ENCODE data around the gene ZMYND12.

The ZMYND12 gene

DNA sequence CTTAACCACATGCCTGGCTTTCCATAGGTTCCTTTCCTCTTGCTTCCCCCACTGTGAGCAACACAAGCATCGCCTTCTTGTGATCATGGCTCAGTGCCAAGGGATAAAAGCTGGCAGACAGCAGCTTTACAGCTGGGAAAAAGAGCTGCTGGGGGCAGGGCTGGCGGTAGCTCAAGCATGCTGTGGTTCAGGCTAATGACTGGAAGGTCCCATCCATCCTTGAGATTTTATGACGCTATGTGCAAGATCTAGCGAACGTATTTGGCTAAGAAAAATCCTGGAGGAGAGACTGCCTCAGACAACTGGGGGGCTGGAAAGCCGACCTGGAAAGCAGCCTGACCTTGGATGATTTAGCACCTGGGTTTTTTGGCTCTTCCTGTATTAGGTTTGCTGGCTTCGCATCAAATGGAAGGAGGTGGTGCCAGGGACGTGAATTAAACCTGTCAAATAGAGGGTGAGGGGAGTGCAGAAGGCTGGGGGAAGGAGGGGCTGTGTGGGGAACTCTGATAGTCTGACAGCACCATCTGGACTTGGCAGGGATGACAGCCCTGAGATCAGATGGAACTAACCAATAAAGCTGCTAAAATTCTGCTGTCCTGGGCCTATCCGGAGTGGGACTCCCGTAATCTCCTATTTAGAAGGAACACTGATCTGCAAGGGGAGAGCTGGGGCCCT, 34.8 kb downstream of the ZMYND12 start:
- in situ Hi-C loops (cut with MboI; ENCODE audit: low pct_unique_long_range_greater_than_20kb, low sequenced_read_pairs, unreplicated experiment), result no loop called here
- no peak for DNase-seq (ENCODE audit: low spot score)
- TF ChIP-seq, protein P1, sequence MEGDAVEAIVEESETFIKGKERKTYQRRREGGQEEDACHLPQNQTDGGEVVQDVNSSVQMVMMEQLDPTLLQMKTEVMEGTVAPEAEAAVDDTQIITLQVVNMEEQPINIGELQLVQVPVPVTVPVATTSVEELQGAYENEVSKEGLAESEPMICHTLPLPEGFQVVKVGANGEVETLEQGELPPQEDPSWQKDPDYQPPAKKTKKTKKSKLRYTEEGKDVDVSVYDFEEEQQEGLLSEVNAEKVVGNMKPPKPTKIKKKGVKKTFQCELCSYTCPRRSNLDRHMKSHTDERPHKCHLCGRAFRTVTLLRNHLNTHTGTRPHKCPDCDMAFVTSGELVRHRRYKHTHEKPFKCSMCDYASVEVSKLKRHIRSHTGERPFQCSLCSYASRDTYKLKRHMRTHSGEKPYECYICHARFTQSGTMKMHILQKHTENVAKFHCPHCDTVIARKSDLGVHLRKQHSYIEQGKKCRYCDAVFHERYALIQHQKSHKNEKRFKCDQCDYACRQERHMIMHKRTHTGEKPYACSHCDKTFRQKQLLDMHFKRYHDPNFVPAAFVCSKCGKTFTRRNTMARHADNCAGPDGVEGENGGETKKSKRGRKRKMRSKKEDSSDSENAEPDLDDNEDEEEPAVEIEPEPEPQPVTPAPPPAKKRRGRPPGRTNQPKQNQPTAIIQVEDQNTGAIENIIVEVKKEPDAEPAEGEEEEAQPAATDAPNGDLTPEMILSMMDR (IDR thresholded peaks at IDR 0.05; ENCODE audit: extremely low read depth, insufficient read depth, missing control alignments), result no peak

DNA sequence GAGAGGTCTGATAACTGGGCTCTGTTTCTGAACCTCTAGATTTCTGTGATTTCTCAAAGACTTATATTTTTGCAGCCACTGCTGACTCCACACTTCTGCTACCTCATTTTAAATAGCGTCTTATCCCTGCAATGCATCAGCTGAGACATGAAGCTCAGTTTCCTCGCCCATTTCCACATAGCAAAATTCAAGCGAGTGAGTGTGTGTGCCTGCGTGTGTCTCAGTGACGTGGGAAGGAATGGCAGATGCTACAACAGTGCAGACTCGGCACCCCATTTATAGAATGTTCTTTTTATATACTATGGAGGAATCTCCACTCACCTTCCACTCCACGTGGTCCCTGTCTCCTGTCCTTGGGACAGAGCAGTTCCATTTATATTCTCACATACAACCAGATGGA, 35.7 kb downstream of the ZMYND12 start:
- in situ Hi-C loops (cut with MboI; ENCODE audit: low pct_unique_long_range_greater_than_20kb, low sequenced_read_pairs, unreplicated experiment), result no loop called here
- TF ChIP-seq, protein P1 (IDR thresholded peaks at IDR 0.05; ENCODE audit: extremely low read depth, insufficient read depth, missing control alignments), result no peak
- DNase-seq (ENCODE audit: low spot score), result no peak

DNA sequence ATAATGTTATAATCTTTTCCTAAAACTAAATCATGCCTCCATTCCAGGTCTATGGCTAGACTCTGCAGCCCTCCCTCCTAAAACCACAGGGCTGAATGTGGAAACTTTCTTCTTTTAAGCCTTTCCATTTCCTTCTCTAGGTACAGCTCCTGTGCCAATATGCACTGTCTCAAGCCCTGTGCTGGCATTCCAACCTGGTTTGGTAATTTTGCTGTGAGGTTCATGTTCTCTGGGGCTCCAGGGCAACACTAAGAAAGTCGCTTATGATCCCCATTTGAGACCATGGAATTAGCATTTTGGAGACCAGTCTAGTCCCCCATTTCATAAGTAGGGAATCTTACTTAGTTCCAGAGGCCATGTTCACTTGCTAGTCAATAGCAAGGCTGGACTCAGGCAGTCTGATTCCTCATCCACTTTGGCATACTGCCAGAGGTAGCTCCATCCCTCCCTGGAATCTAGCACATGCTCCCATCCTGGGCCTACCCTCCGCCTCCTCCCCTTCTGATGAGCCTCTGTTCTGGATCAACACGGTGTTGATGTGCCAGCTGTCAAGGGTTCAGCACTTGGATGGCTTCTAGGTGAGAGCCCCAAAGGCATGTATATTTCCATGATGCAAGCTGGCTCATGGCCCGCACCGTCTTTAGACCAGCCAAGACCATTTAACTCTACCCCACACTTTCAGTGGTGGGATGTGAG, 36.5 kb downstream of the ZMYND12 start:
- TF ChIP-seq, protein P1 (IDR thresholded peaks at IDR 0.05; ENCODE audit: extremely low read depth, insufficient read depth, missing control alignments), result no peak
- DNase-seq (ENCODE audit: low spot score), result no peak
- in situ Hi-C loops (cut with MboI; ENCODE audit: low pct_unique_long_range_greater_than_20kb, low sequenced_read_pairs, unreplicated experiment), result no loop called here

DNA sequence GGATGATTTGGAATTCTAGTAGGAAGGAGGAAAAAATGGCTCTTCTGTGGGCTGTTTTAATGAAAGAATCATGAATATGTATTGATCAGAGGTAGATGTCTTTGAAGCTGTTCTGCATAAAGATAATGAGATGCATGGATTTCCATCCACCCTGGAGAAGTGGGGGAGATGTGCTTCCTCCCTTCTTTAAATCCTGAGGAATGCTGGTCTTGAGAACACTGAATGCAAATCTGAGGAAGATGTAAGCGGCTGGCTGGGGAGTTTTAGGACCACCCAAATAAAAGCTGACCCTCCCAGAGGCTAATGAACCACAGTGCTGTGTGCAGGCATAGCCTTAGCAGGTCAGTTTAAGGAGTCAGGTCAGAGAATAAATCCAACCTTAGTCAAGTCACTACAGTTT, 37.3 kb downstream of the ZMYND12 start:
- TF ChIP-seq, protein P1 (IDR thresholded peaks at IDR 0.05; ENCODE audit: extremely low read depth, insufficient read depth, missing control alignments), result no peak
- in situ Hi-C loops (cut with MboI; ENCODE audit: low pct_unique_long_range_greater_than_20kb, low sequenced_read_pairs, unreplicated experiment), result no loop called here
- DNase-seq (ENCODE audit: low spot score), result no peak

DNA sequence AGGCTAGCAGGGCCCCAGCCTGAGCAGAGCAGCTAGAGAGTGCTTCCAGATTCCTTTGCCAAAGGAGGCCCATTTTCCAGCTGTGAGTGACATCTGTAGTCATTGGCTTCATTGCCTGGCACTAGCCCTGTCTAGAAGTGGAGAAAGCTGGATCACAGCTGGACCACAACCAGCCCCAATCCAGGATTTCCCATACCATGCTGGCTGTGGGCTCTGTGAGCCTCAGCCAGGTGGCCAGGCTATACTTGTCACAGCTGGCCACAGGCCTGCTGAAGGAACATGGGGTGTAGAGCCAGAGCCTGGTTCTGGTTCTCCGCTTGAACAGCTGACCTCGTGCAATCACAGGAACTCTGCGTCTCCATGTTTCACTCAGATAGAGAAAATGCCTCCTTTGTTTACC, 38.7 kb downstream of the ZMYND12 start:
- TF ChIP-seq, protein P1 (IDR thresholded peaks at IDR 0.05; ENCODE audit: extremely low read depth, insufficient read depth, missing control alignments), result no peak
- in situ Hi-C loops (cut with MboI; ENCODE audit: low pct_unique_long_range_greater_than_20kb, low sequenced_read_pairs, unreplicated experiment), result no loop called here
- DNase-seq (ENCODE audit: low spot score), result no peak

DNA sequence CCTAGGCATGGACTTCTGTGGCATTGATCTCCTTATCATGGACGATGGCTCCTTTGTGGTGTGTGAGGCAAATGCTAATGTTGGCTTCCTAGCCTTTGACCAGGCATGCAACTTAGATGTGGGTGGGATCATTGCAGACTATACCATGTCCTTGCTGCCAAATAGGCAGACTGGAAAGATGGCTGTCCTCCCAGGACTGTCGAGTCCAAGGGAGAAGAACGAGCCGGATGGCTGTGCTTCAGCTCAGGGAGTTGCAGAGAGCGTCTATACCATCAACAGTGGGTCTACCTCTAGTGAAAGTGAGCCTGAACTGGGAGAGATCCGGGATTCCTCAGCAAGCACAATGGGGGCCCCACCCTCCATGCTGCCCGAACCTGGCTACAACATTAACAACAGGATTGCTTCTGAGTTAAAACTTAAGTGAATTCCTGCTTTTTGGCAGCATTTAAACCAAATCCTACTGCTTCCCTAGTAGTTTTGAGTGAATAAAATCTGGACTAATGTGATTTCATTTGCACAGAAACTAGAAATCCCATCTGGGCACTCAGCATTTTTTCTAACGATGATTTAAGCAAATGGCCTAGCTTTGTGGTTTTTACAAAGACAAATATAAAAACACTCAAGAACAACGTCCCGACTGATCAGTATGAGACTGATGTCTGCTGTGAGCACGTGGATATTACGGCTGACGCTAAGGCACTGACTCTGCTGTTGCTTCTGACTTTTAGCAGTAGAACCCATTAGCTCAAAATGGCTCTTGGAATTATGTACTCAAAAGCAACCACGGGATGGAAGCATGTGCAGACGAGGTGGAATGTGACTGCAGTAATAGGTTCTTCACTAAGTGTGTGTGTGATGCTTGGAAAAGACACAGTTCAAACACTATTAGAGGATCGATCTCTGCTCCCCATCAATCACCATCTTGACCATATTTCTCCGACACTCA, 41.0 kb downstream of the ZMYND12 start:
- DNase-seq (ENCODE audit: low spot score), result no peak
- in situ Hi-C loops (cut with MboI; ENCODE audit: low pct_unique_long_range_greater_than_20kb, low sequenced_read_pairs, unreplicated experiment), result no loop called here
- TF ChIP-seq, protein P1 (IDR thresholded peaks at IDR 0.05; ENCODE audit: extremely low read depth, insufficient read depth, missing control alignments), result no peak
